NCI-H2081 treated with DMSO at 0.1 percent for 48 hours (cell line): ENCODE results near the gene PRKCA.
"Not testable (repeated sequence)": the region's sequence is repeated elsewhere in the genome, so short reads cannot be mapped to it uniquely, and the experiment has no call there.

Source experiments
- DNase-seq: peaks from one replicate; lab custom pipeline; 2025; lab: John Stamatoyannopoulos, UW

The PRKCA gene

GRCh38 chr17:66441101-66441661 lies 138.8 kb downstream of the PRKCA start:
- DNase-seq: no peak

- no peak for DNase-seq
Observed at GRCh38 chr17:66443166-66443565, 140.8 kb downstream of the PRKCA start.

- no peak for DNase-seq
Observed at GRCh38 chr17:66443606-66444005, 141.2 kb downstream of the PRKCA start.

- no peak for DNase-seq
Observed at GRCh38 chr17:66444031-66444430, 141.6 kb downstream of the PRKCA start.

- DNase-seq: no peak
Observed at GRCh38 chr17:66445229-66445628, 142.8 kb downstream of the PRKCA start.

- no peak for DNase-seq
Observed at GRCh38 chr17:66446419-66446818, 144.0 kb downstream of the PRKCA start.

- no peak for DNase-seq
Observed at GRCh38 chr17:66447159-66447558, 144.7 kb downstream of the PRKCA start.

GRCh38 chr17:66448026-66448639 lies 145.7 kb downstream of the PRKCA start:
- no peak for DNase-seq

GRCh38 chr17:66449418-66449977 lies 147.1 kb downstream of the PRKCA start:
- no peak for DNase-seq

- no peak for DNase-seq
Observed at GRCh38 chr17:66450008-66450851, 147.8 kb downstream of the PRKCA start.

- no peak for DNase-seq
Observed at GRCh38 chr17:66450852-66451158, 148.4 kb downstream of the PRKCA start.

GRCh38 chr17:66451188-66452149 lies 149.1 kb downstream of the PRKCA start:
- no peak for DNase-seq

GRCh38 chr17:66455060-66455459 lies 152.6 kb downstream of the PRKCA start:
- no peak for DNase-seq

- not testable (repeated sequence) for DNase-seq
Observed at GRCh38 chr17:66457499-66457898, 155.1 kb downstream of the PRKCA start.

GRCh38 chr17:66458782-66459181 lies 156.4 kb downstream of the PRKCA start:
- DNase-seq: no peak

GRCh38 chr17:66459811-66460270 lies 157.4 kb downstream of the PRKCA start:
- no peak for DNase-seq

- no peak for DNase-seq
Observed at GRCh38 chr17:66460558-66460957, 158.1 kb downstream of the PRKCA start.

- no peak for DNase-seq
Observed at GRCh38 chr17:66461343-66461995, 159.1 kb downstream of the PRKCA start.

- DNase-seq: no peak
Observed at GRCh38 chr17:66462010-66462409, 159.6 kb downstream of the PRKCA start.

GRCh38 chr17:66464921-66465320 lies 162.5 kb downstream of the PRKCA start:
- DNase-seq: no peak

GRCh38 chr17:66465701-66466100 lies 163.3 kb downstream of the PRKCA start:
- DNase-seq: no peak
